Spleen (tissue), 7 donors: ENCODE results near the gene CYLD.

Experiments
- POLR2A ChIP-seq, 3 donors: fragments of 450-650 bp; IDR thresholded peaks; one replicate each; pipeline ENCODE4 v1.5.1; 2017; ENCODE audit warnings: antibody characterized with exemption in 3 of 3, mild to moderate bottlenecking in 1 of 3
- POLR2AphosphoS5 ChIP-seq, 3 donors: sonication (generic); formaldehyde crosslinking; IDR thresholded peaks; one replicate each; pipeline ENCODE4 v1.5.1; 2017; ENCODE audit warnings: antibody characterized with exemption in 3 of 3
- TF ChIP-seq, protein P1 (sequence below), 11 experiments: fragments of 200-600 bp in 7 of 11; fragments of 450-650 bp in 4 of 11; sonication (generic) in 4 of 11; IDR thresholded peaks in 8 of 11; conservative IDR thresholded peaks in 3 of 11; 1 replicate in 7 of 11; 2 replicates in 4 of 11; pipeline versions ENCODE4 v1.4.0 to v1.8.0; 2016 to 2021; ENCODE audit warnings: antibody characterized with exemption in 11 of 11, inconsistent platforms in 4 of 11, mild to moderate bottlenecking in 1 of 11
- donor health status: DM: no; HTN: no; CAD: no; lungs with moderate emphysema.
- donor health status: DM: no; HTN: no; CAD: no.
- donor health status: DM: no; HTN: no; CAD: no.

DNA sequence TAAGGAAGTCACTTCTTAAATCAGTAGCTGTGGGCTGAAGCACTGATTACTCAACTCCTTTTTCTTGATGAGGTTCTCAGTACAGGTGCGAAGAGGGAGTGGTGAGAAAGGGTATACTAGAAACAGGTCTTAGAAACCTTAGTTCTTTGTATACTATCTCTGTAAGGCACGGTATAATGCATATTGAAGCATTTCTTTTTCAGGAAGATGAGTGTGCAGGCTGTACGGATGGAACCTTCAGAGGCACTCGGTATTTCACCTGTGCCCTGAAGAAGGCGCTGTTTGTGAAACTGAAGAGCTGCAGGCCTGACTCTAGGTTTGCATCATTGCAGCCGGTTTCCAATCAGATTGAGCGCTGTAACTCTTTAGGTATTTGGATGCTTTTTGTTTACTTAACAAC lies 39.2 kb downstream of the CYLD start:
- TF ChIP-seq POLR2AphosphoS5 (IDR thresholded peaks at IDR 0.05) = no peak
- TF ChIP-seq POLR2A (IDR thresholded peaks at IDR 0.05) = no peak
- TF ChIP-seq, protein P1, sequence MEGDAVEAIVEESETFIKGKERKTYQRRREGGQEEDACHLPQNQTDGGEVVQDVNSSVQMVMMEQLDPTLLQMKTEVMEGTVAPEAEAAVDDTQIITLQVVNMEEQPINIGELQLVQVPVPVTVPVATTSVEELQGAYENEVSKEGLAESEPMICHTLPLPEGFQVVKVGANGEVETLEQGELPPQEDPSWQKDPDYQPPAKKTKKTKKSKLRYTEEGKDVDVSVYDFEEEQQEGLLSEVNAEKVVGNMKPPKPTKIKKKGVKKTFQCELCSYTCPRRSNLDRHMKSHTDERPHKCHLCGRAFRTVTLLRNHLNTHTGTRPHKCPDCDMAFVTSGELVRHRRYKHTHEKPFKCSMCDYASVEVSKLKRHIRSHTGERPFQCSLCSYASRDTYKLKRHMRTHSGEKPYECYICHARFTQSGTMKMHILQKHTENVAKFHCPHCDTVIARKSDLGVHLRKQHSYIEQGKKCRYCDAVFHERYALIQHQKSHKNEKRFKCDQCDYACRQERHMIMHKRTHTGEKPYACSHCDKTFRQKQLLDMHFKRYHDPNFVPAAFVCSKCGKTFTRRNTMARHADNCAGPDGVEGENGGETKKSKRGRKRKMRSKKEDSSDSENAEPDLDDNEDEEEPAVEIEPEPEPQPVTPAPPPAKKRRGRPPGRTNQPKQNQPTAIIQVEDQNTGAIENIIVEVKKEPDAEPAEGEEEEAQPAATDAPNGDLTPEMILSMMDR (IDR thresholded peaks at IDR 0.05 in 8 of 11, conservative IDR thresholded peaks at IDR 0.05 in 3 of 11) = no peak
